Nephron (organoid): ENCODE measurements around the gene ABLIM1.
"Not testable (repeated sequence)": the region's sequence is repeated elsewhere in the genome, so short reads cannot be mapped to it uniquely, and the experiment has no call there.

Experiments
- H3K27ac Mint-ChIP-seq, 3 experiments: 2 replicates each; pipeline ENCODE4 v1.8.0; 2020; ENCODE audit warnings: mixed read lengths in 3 of 3, mild to moderate bottlenecking in 2 of 3, moderate library complexity in 1 of 3
- H3K27me3 Mint-ChIP-seq: 2 replicates; pipeline ENCODE4 v1.8.0; 2021; ENCODE audit warnings: low read depth, mild to moderate bottlenecking, moderate library complexity, mixed read lengths
- H3K36me3 Mint-ChIP-seq: 2 replicates; pipeline ENCODE4 v1.8.0; 2020; ENCODE audit warnings: low read depth, mixed read lengths
- H3K4me1 Mint-ChIP-seq: 2 replicates; pipeline ENCODE4 v1.8.0; 2020; ENCODE audit warnings: mixed read lengths
- H3K4me3 Mint-ChIP-seq, 3 experiments: 2 replicates each; pipeline ENCODE4 v1.8.0; 2020; ENCODE audit warnings: mild to moderate bottlenecking in 3 of 3, mixed read lengths in 3 of 3, moderate library complexity in 2 of 3
- H3K9me3 Mint-ChIP-seq: 2 replicates; pipeline ENCODE4 v1.8.0; 2020; ENCODE audit warnings: mixed read lengths
- CTCF ChIP-seq, 3 experiments: fragments of 200-600 bp; sonication (generic); IDR thresholded peaks; one replicate each; pipeline ENCODE4 v1.5.0; 2021; ENCODE audit warnings: antibody characterized with exemption in 3 of 3; ENCODE audit not compliant: unreplicated experiment in 3 of 3

The ABLIM1 gene

GRCh38 chr10:114697061-114697598 is 39.1 kb upstream of the ABLIM1 start:
- TF ChIP-seq CTCF (IDR thresholded peaks at IDR 0.05; ENCODE audit: unreplicated experiment in 3 of 3) = no peak
- Mint-ChIP-seq H3K36me3 (no peaks in the 10 kb centered on the region), H3K9me3 (peaks cover 12% of the 10 kb centered on the region), H3K4me1 (no peaks in the 10 kb centered on the region), H3K27me3 (peaks cover 26% of the 10 kb centered on the region), H3K27ac (no peak overlapping the region), H3K4me3 (no peak overlapping the region)

GRCh38 chr10:114696301-114696700 is 38.2 kb upstream of the ABLIM1 start:
- not testable (repeated sequence) for H3K4me3 Mint-ChIP-seq, H3K36me3 Mint-ChIP-seq, H3K4me1 Mint-ChIP-seq, H3K27ac Mint-ChIP-seq
- Mint-ChIP-seq H3K9me3 (peaks cover 11% of the 10 kb centered on the region), H3K27me3 (peaks cover 34% of the 10 kb centered on the region)

GRCh38 chr10:114694752-114695151 is 36.7 kb upstream of the ABLIM1 start:
- TF ChIP-seq CTCF (IDR thresholded peaks at IDR 0.05; ENCODE audit: unreplicated experiment in 3 of 3) = peak; percentile 33 to 60 (median 38)
- Mint-ChIP-seq H3K4me1 (no peaks in the 10 kb centered on the region), H3K27ac (no peak overlapping the region), H3K4me3 (no peak overlapping the region), H3K27me3 (peaks cover 34% of the 10 kb centered on the region), H3K9me3 (peaks cover 2% of the 10 kb centered on the region), H3K36me3 (no peaks in the 10 kb centered on the region)

- H3K4me3 Mint-ChIP-seq = no peak overlapping the region
- no peaks in the 10 kb centered on the region for H3K4me1 Mint-ChIP-seq
- H3K27me3 Mint-ChIP-seq = peaks cover 39% of the 10 kb centered on the region
- no peak overlapping the region for H3K27ac Mint-ChIP-seq
- no peaks in the 10 kb centered on the region for H3K36me3 Mint-ChIP-seq
- no peak for TF ChIP-seq CTCF (IDR thresholded peaks at IDR 0.05; ENCODE audit: unreplicated experiment in 3 of 3)
- H3K9me3 Mint-ChIP-seq = no peaks in the 10 kb centered on the region
Measured at GRCh38 chr10:114694062-114694461, 36.0 kb upstream of the ABLIM1 start.

- Mint-ChIP-seq H3K9me3 (no peaks in the 10 kb centered on the region), H3K4me1 (peaks cover 12% of the 10 kb centered on the region), H3K4me3 (no peak overlapping the region), H3K27me3 (peaks cover 38% of the 10 kb centered on the region), H3K27ac (peak overlapping the region in 1 of 3 experiments; percentile 34), H3K36me3 (no peaks in the 10 kb centered on the region)
- TF ChIP-seq CTCF (IDR thresholded peaks at IDR 0.05; ENCODE audit: unreplicated experiment in 3 of 3) = no peak
Measured at GRCh38 chr10:114691442-114691941, 33.4 kb upstream of the ABLIM1 start.

GRCh38 chr10:114688786-114689185 is 30.7 kb upstream of the ABLIM1 start:
- no peak for TF ChIP-seq CTCF (IDR thresholded peaks at IDR 0.05; ENCODE audit: unreplicated experiment in 3 of 3)
- H3K27ac Mint-ChIP-seq = no peak overlapping the region
- peaks cover 27% of the 10 kb centered on the region for H3K27me3 Mint-ChIP-seq
- no peaks in the 10 kb centered on the region for H3K36me3 Mint-ChIP-seq
- H3K9me3 Mint-ChIP-seq = no peaks in the 10 kb centered on the region
- peaks cover 31% of the 10 kb centered on the region for H3K4me1 Mint-ChIP-seq
- H3K4me3 Mint-ChIP-seq = no peak overlapping the region
